Measurements from ENCODE around the gene CAV3.
"Not testable (repeated sequence)": the region's sequence is repeated elsewhere in the genome, so short reads cannot be mapped to it uniquely, and the experiment has no call there.

The CAV3 gene

GRCh38 chr3:8733332-8734094 is at the start of gene CAV3:
CAV3 (plus strand) TSS chr3:8733802; CDS start chr3:8733877, 75 bp downstream.
- no peak for DNase-seq (ENCODE audit: low read depth in 4 of 4, low spot score in 1 of 4)

GRCh38 chr3:8684992-8685391 is 48.6 kb upstream of the CAV3 start:
- DNase-seq (ENCODE audit: low read depth in 4 of 4, low spot score in 1 of 4), result not testable (repeated sequence)

GRCh38 chr3:8691295-8691694 is 42.3 kb upstream of the CAV3 start:
- not testable (repeated sequence) for DNase-seq (ENCODE audit: low read depth in 4 of 4, low spot score in 1 of 4)

DNA sequence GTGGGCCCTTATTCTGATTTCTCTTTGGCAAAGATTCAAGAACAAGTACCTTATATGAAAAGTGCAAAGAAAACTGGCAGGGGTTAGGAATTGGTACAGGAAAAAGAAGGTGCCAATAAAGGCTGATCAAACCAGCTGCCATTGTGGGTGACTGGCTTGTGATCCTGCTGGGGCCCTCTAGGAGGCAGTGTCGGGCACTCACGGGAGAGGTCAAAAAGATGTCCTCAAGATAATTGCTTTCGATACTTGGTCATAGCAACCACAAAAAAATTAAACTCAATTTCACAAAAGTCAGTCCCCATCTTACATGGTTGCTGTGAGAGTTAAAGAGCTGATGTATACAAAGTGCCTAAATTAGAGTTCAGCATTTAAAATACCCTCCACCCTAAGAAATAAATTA is 31.0 kb upstream of the CAV3 start:
- no peak for DNase-seq (ENCODE audit: low read depth in 4 of 4, low spot score in 1 of 4)

DNA sequence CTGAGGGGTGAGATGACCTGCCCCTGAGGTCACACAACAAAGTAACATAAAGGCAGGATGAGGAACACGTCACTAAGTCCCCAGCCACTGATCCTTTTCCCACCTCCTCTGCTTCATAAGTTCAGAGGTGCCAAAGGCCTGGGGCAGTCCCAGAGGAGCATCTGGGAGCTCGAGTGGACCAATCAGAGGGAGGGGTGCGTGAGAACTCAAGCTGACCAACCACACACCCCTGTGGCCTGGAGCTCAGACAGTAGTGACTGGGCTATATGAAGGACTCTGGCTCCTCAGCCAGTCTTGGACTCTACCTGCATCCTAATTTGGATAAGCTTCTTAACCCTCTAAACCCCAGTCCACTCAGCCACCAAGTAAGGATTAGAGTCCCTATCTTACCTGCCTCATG is 28.0 kb upstream of the CAV3 start:
- no peak for DNase-seq (ENCODE audit: low read depth in 4 of 4, low spot score in 1 of 4)

- DNase-seq (ENCODE audit: low read depth in 4 of 4, low spot score in 1 of 4), result no peak
These were observed 24.3 kb upstream of the CAV3 start for GRCh38 chr3:8709287-8709686.

DNA sequence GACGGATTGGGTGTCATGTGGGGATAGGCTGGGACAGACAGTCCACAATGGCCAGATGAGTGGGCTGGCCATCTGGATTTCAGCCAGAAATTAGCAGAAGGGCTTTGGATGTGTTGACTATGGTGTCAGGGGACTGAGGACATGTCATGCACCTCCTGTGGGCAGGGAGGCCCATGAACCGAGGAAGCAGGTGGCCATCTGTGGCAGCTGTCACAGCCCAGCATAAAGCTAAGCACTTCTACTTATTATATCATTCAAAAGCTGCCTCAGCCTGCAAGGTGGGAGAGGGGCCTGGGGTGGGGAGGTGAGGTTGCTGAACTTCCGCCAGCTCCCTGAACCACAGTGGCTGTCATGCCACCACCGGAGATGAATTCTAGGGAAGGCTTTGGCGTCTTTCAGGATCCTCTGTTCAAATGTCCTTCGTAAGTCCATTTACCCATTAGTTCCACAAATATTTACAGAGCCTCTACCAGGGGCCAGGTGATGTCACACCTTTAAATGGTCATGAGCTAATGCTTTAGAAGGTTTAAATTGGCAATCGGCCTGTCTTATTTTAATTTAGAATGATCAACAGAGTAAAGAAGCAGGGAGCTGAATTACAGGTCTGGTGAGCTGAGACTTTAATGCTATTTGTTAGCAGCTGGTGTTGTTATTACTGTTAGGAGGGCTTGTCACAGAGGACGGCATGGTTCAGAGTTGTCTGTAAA is 23.6 kb upstream of the CAV3 start:
- DNase-seq (ENCODE audit: low read depth in 4 of 4, low spot score in 1 of 4), result no peak

GRCh38 chr3:8712045-8712907 is 21.3 kb upstream of the CAV3 start:
- DNase-seq (ENCODE audit: low read depth in 4 of 4, low spot score in 1 of 4), result no peak

GRCh38 chr3:8712908-8713255 is 20.7 kb upstream of the CAV3 start:
- no peak for DNase-seq (ENCODE audit: low read depth in 4 of 4, low spot score in 1 of 4)

DNA sequence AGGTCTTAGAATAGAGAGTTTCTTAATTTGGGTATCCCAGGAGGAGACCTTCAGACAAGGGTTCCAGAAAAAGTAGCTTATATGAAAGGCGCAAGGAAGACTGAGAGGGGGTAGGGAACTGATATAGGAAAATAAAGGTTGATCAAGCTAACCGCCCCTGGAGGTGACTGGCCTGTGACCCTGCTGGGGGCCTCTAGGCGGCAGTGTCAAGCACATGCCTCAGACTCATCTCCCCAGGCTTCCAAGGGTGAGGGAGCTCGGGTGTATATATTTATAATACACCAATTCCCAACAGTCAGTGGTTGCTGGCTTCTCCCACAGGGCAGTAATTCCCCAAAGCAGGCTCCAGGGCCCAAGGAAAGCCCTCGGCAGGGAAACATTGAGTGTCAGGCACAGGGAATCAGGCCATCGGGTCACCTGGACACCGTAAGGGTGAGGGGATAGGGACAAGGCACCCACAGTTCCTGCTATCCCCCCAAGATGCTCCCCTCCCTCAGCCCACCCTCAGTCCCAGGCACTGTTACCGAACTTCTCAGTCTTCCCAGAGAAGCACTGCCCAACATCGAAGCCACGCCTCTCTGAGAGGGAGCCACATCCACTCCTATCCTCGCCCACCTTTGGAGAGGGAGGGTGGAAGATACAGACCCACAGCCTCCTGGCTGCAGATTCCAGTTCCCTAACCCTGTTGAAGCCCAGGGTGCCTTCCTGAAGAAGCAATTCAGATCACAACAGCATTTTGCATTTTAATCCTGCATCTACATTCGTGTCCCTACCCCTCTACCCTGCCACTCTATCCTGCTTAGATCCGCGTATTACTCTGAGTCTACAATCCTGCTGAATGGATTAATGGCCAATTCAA is 19.5 kb upstream of the CAV3 start:
- DNase-seq (ENCODE audit: low read depth in 4 of 4, low spot score in 1 of 4), result no peak

DNA sequence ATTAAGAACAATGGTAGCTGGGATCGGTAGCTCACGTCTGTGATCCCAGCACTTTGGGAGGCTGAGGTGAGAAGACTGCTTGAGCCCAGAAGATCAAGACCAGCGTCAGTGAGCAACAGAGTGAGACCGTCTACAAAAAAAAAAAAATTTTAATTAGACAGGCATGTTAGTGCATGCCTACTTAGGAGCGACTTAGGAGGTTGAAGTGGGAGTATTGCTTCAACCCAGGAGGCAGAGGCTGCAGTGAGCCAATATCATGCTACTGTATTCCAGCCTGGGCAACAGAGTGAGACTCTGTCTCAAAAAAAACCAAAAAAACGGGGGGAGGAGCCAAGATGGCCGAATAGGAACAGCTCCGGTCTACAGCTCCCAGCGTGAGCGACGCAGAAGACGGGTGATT is 17.8 kb upstream of the CAV3 start:
- not testable (repeated sequence) for DNase-seq (ENCODE audit: low read depth in 4 of 4, low spot score in 1 of 4)

DNA sequence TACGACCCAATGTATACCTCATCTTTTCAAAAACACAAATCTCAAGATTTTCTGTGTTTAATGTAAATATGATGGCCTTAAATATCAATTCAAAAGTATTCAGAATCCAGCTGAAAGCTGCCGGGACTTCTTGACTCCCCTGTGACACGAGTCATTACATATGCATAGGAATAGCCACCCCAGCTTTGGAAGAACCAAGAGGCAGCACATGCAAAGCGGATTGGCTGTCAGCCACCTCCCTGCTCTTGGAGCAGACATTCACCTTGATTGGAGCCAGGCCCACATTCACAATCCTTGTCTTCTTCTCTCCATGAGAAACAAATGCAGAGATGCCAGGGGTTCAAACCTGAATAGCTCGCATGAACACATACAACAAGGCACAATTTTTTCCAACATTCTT is 10.8 kb upstream of the CAV3 start:
- DNase-seq (ENCODE audit: low read depth in 4 of 4, low spot score in 1 of 4), result no peak

DNA sequence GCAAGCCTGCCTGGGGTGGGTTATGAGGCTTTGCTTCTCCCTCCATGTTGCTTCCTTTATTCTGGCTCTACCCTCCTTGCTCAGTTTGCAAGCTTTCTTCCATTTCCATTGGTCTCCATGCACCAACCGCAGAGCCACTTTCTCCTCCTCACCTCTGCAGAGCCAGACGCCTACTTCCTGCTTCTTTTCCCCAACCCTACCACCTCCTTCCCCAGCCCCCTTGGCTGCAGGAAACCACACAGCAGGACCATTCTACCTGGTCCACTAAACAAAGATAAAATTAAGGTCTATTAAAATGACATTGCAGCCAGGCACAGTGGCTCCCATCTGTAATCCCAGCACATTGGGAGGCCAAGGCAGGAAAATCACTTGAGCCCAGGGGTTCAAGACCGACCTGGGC is 10.0 kb upstream of the CAV3 start:
- no peak for DNase-seq (ENCODE audit: low read depth in 4 of 4, low spot score in 1 of 4)

GRCh38 chr3:8724108-8724752 is 9.4 kb upstream of the CAV3 start:
- no peak for DNase-seq (ENCODE audit: low read depth in 4 of 4, low spot score in 1 of 4)

GRCh38 chr3:8727605-8728512 is 5.7 kb upstream of the CAV3 start:
- DNase-seq (ENCODE audit: low read depth in 4 of 4, low spot score in 1 of 4), result no peak

DNA sequence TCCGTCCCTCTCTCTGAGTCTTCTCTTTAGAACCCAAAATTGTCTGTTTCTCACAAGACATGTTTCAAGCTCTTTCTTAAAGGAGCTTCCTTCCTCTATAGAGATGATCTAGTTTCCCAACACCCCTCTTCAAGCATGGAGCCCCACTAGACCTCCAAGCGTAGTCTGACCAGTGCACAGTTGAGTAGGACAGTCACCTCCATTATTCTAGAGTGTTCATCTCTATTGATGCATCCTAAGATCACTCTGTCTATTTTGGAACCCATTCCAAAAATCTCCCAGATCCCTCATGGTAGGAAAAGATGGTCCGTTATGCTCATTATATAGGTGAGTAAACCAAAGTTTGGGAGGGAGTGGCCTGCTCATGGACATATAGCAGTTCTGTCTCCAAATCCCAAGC is 4.1 kb upstream of the CAV3 start:
- DNase-seq (ENCODE audit: low read depth in 4 of 4, low spot score in 1 of 4), result no peak

- no peak for DNase-seq (ENCODE audit: low read depth in 4 of 4, low spot score in 1 of 4)
These were observed 2.9 kb upstream of the CAV3 start for GRCh38 chr3:8730656-8731055.

DNA sequence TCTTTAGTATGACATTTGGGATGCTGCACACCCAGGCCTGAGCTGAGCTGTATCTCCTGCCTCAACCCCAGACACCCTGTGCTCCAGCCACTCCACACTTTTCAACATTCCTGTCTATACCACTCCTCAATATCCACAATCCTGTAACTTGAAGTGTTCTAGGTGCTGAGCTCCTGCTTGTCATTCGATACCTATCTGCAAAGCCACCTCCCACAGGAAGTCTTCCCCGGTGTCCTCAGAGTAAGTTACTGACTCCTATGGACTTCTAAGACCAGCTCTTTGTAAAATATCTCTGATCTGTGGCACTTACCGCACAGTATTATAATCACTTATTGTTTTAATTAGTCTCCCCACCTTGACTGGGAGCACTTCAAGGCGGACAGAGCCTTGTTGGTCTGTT is 1.2 kb upstream of the CAV3 start:
- no peak for DNase-seq (ENCODE audit: low read depth in 4 of 4, low spot score in 1 of 4)

- no peak for DNase-seq (ENCODE audit: low read depth in 4 of 4, low spot score in 1 of 4)
These were observed 706 bp downstream of the CAV3 start for GRCh38 chr3:8734137-8734878.
